Measurements from ENCODE around the gene CA10.

Gene CA10

GRCh38 chr17:51642029-51642428 is 516.5 kb downstream of the CA10 start:
- no peak for TF ChIP-seq CTCF (IDR thresholded peaks at IDR 0.05; ENCODE audit: low read depth, low read length)
- no peak overlapping the region for H3K4me3 ChIP-seq (ENCODE audit: low read depth, low read length)

- H3K4me3 ChIP-seq (ENCODE audit: low read depth, low read length), result no peak overlapping the region
- no peak for TF ChIP-seq CTCF (IDR thresholded peaks at IDR 0.05; ENCODE audit: low read depth, low read length)
These were observed 518.3 kb downstream of the CA10 start for GRCh38 chr17:51640108-51640622.

GRCh38 chr17:51638971-51639370 is 519.5 kb downstream of the CA10 start:
- no peak overlapping the region for H3K4me3 ChIP-seq (ENCODE audit: low read depth, low read length)
- TF ChIP-seq CTCF (IDR thresholded peaks at IDR 0.05; ENCODE audit: low read depth, low read length), result no peak

- no peak overlapping the region for H3K4me3 ChIP-seq (ENCODE audit: low read depth, low read length)
- TF ChIP-seq CTCF (IDR thresholded peaks at IDR 0.05; ENCODE audit: low read depth, low read length), result no peak
These were observed 522.2 kb downstream of the CA10 start for GRCh38 chr17:51636291-51636690.

GRCh38 chr17:51630101-51630671 is 528.3 kb downstream of the CA10 start:
- no peak for TF ChIP-seq CTCF (IDR thresholded peaks at IDR 0.05; ENCODE audit: low read depth, low read length)
- H3K4me3 ChIP-seq (ENCODE audit: low read depth, low read length), result no peak overlapping the region

- H3K4me3 ChIP-seq (ENCODE audit: low read depth, low read length), result no peak overlapping the region
These were observed 529.3 kb downstream of the CA10 start for GRCh38 chr17:51629232-51629631.

More at GRCh38 chr17:51629232-51629631, 529.3 kb downstream of the CA10 start:
- TF ChIP-seq CTCF (IDR thresholded peaks at IDR 0.05; ENCODE audit: low read depth, low read length), result no peak

Data from WI38 (cell line).